OCI-LY3 (cell line): ENCODE results near the gene RPS27.
A peak's percentile ranks its signal among the peaks of the same experiment; 100 is the strongest.

Experiments
- H2AFZ ChIP-seq: fragments of 200-600, 300-600 bp; shearing (Covaris generic); 2 replicates; pipeline ENCODE4 v1.6.0; 2014; ENCODE audit warnings: antibody characterized with exemption, low read depth, low read length
- H3K27ac ChIP-seq: fragments of 200-600, 300-600 bp; sonication (generic); 2 replicates; pipeline ENCODE4 v1.5.1; 2014; ENCODE audit warnings: mild to moderate bottlenecking, low read length, moderate library complexity, mixed read lengths
- H3K27me3 ChIP-seq: fragments of 200-600, 300-600 bp; sonication (generic); 2 replicates; pipeline ENCODE4 v1.6.1; 2014; ENCODE audit warnings: low read depth, low read length, mixed read lengths
- H3K36me3 ChIP-seq: fragments of 200-600, 300-600 bp; sonication (generic); replicated peaks from 2 replicates; pipeline ENCODE3; 2014; ENCODE audit warnings: low read depth, low read length, mixed read lengths
- H3K4me1 ChIP-seq: fragments of 300-600, 200-600 bp; sonication (generic); 2 replicates; pipeline ENCODE4 v1.6.1; 2014; ENCODE audit warnings: low read length, mixed read lengths
- H3K4me2 ChIP-seq: fragments of 200-600, 300-600 bp; sonication (generic); 2 replicates; pipeline ENCODE4 v1.6.1; 2014; ENCODE audit warnings: low read length, mixed read lengths
- H3K4me3 ChIP-seq: fragments of 300-600, 200-600 bp; sonication (generic); 2 replicates; pipeline ENCODE4 v1.5.1; 2014; ENCODE audit warnings: antibody characterized with exemption, mild to moderate bottlenecking, low read length, moderate library complexity
- H3K79me2 ChIP-seq: fragments of 300-600, 200-600 bp; shearing (Covaris generic); 2 replicates; pipeline ENCODE4 v1.6.1; 2014; ENCODE audit warnings: mild to moderate bottlenecking, low read length, mixed read lengths
- H3K9ac ChIP-seq: fragments of 300-600, 200-600 bp; shearing (Covaris generic); 2 replicates; pipeline ENCODE4 v1.6.0; 2014; ENCODE audit warnings: mild to moderate bottlenecking, low read length, moderate library complexity
- H3K9me3 ChIP-seq: fragments of 200-600, 300-600 bp; shearing (Covaris generic); 2 replicates; pipeline ENCODE4 v1.6.1; 2014; ENCODE audit warnings: low read length, mixed read lengths; ENCODE audit not compliant: insufficient read depth
- H4K20me1 ChIP-seq: fragments of 200-600, 300-600 bp; sonication (generic); 2 replicates; pipeline ENCODE4 v1.6.1; 2016; ENCODE audit warnings: low read length, mixed read lengths; ENCODE audit not compliant: insufficient read depth
- CTCF ChIP-seq: fragments of 200-600, 300-600 bp; sonication (generic); IDR thresholded peaks from 2 replicates; pipeline ENCODE4 v1.5.1; 2014; ENCODE audit warnings: antibody characterized with exemption, low read length, low read depth
- EZH2phosphoT487 ChIP-seq: fragments of 200-600 bp; shearing (Covaris generic); IDR thresholded peaks from 2 replicates; pipeline ENCODE4 v1.6.1; 2018; ENCODE audit warnings: antibody characterized with exemption, mixed run types, low read depth

Gene RPS27

GRCh38 chr1:153984123-153984894, 6.3 kb upstream of the RPS27 start:
- peaks cover 31% of the 10 kb centered on the region for H3K4me1 ChIP-seq
- no peaks in the 10 kb centered on the region for H3K27me3 ChIP-seq
- no peaks in the 10 kb centered on the region for H3K9me3 ChIP-seq
- H3K9ac ChIP-seq, result no peak overlapping the region
- H3K36me3 ChIP-seq, result no peaks in the 10 kb centered on the region
- H3K27ac ChIP-seq, result no peak overlapping the region
- H3K79me2 ChIP-seq, result no peaks in the 10 kb centered on the region
- no peaks in the 10 kb centered on the region for H4K20me1 ChIP-seq
- peak overlapping the region; percentile 78; the same call in 1 of the 2 replicates for H3K4me2 ChIP-seq
- no peak overlapping the region for H2AFZ ChIP-seq
- TF ChIP-seq EZH2phosphoT487 (no peak), CTCF (no peak)
- no peak overlapping the region for H3K4me3 ChIP-seq

- peak overlapping the region; percentile 73 for H3K4me3 ChIP-seq
- no peaks in the 10 kb centered on the region for H3K79me2 ChIP-seq
These were observed 5.1 kb upstream of the RPS27 start for GRCh38 chr1:153985341-153985912.

GRCh38 chr1:153985941-153986761, 4.4 kb upstream of the RPS27 start, which contains the start of gene RAB13:
RAB13 (minus strand) TSS chr1:153986339; CDS start chr1:153986236, 103 bp downstream.
- TF ChIP-seq CTCF (no peak), EZH2phosphoT487 (no peak)
- peak within 1 kb of the TSS; percentile 73 for H2AFZ ChIP-seq
- H3K9ac ChIP-seq, result peak within 1 kb of the TSS; percentile 65
- no peaks in the 10 kb centered on the region for H4K20me1 ChIP-seq
- peaks cover 33% of the 10 kb centered on the region for H3K4me1 ChIP-seq
- H3K27ac ChIP-seq, result peak within 1 kb of the TSS; percentile 65
- no peaks in the 10 kb centered on the region for H3K27me3 ChIP-seq
- H3K79me2 ChIP-seq, result peaks cover 6% of the 10 kb centered on the region
- peak within 1 kb of the TSS; percentile 73 for H3K4me3 ChIP-seq
- H3K9me3 ChIP-seq, result no peaks in the 10 kb centered on the region
- peak within 1 kb of the TSS; percentile 78 for H3K4me2 ChIP-seq
- peaks cover 2% of the 10 kb centered on the region for H3K36me3 ChIP-seq

More at GRCh38 chr1:153985341-153985912, 5.1 kb upstream of the RPS27 start:
- H4K20me1 ChIP-seq, result no peaks in the 10 kb centered on the region
- peak overlapping the region; percentile 73; the same call in 1 of the 2 replicates for H2AFZ ChIP-seq
- no peaks in the 10 kb centered on the region for H3K9me3 ChIP-seq
- H3K4me1 ChIP-seq, result peaks cover 33% of the 10 kb centered on the region
- H3K36me3 ChIP-seq, result no peaks in the 10 kb centered on the region
- peak overlapping the region; percentile 65 for H3K9ac ChIP-seq
- TF ChIP-seq EZH2phosphoT487 (no peak), CTCF (no peak)
- H3K27me3 ChIP-seq, result no peaks in the 10 kb centered on the region
- H3K4me2 ChIP-seq, result peak overlapping the region; percentile 78
- H3K27ac ChIP-seq, result no peak overlapping the region
